ENCODE measurements around the gene CLN3.

DNA sequence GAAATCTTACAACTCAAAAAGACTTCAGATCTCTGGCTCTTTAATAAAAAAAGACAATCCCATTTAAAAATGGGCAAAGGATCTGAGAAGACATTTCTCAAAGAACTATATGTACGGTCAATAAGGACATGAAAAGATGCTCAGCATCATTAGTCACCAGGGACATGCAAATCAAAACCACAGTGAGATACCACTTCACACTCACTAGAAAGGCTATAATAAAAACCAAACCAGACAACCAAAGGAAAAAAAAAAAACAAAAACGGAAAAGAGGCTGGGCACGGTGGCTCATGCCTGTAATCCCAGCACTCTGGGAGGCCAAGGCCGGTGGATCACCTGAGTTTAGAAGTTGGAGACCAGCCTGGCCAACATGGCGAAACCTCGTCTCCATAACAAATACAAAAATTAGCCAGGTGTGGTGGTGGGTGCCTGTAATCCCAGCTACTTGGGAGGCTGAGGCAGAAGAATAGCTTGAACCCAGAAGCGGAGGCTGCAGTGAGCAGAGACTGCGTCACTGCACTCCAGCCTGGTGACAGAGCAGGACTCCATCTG, 18.1 kb downstream of the CLN3 start:
- TF ChIP-seq, protein P1, sequence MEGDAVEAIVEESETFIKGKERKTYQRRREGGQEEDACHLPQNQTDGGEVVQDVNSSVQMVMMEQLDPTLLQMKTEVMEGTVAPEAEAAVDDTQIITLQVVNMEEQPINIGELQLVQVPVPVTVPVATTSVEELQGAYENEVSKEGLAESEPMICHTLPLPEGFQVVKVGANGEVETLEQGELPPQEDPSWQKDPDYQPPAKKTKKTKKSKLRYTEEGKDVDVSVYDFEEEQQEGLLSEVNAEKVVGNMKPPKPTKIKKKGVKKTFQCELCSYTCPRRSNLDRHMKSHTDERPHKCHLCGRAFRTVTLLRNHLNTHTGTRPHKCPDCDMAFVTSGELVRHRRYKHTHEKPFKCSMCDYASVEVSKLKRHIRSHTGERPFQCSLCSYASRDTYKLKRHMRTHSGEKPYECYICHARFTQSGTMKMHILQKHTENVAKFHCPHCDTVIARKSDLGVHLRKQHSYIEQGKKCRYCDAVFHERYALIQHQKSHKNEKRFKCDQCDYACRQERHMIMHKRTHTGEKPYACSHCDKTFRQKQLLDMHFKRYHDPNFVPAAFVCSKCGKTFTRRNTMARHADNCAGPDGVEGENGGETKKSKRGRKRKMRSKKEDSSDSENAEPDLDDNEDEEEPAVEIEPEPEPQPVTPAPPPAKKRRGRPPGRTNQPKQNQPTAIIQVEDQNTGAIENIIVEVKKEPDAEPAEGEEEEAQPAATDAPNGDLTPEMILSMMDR (conservative IDR thresholded peaks at IDR 0.05), result no peak
- no peak for TF ChIP-seq ZFX (IDR thresholded peaks at IDR 0.05)

Measured in C4-2B (cell line).